SJCRH30 (cell line): ENCODE measurements around the gene HSP90B1. TPM values are rescaled to one million over a fixed set of nuclear protein-coding genes. Genes with fewer than 3 reads are reported as not detected.

Experiments
- DNase-seq, 2 experiments: peaks; one replicate each; pipeline ENCODE4 v3.0.0-alpha.2; 2015 to 2020
- H3K27ac ChIP-seq: fragments of 250-450 bp; sonication (Bioruptor Pico); 2 replicates; pipeline ENCODE4 v1.5.1; 2020; ENCODE audit warnings: mild to moderate bottlenecking, moderate library complexity
- H3K27me3 ChIP-seq: fragments of 250-450 bp; sonication (Bioruptor Pico); 2 replicates; pipeline ENCODE4 v1.5.1; 2020; ENCODE audit warnings: mild to moderate bottlenecking, moderate library complexity
- H3K36me3 ChIP-seq: fragments of 250-450 bp; sonication (Bioruptor Pico); 2 replicates; pipeline ENCODE4 v1.5.1; 2020; ENCODE audit warnings: mild to moderate bottlenecking, moderate library complexity
- H3K4me1 ChIP-seq: fragments of 250-450 bp; sonication (Bioruptor Pico); 2 replicates; pipeline ENCODE4 v1.5.1; 2020; ENCODE audit warnings: mild to moderate bottlenecking, moderate library complexity
- H3K4me3 ChIP-seq: fragments of 250-450 bp; sonication (Bioruptor Pico); 2 replicates; pipeline ENCODE4 v1.5.1; 2020; ENCODE audit warnings: mild to moderate bottlenecking, moderate library complexity
- H3K9me3 ChIP-seq: fragments of 250-450 bp; sonication (Bioruptor Pico); replicated peaks from 2 replicates; pipeline ENCODE4 v1.5.1; 2020; ENCODE audit warnings: mild to moderate bottlenecking, moderate library complexity
- total RNA-seq: library from RNA; depleted of rRNA; stranded (reverse); fragments of >200 nt; shearing (Covaris generic); gene quantifications from 2 replicates; pipeline ENCODE4 v1.2.3, GENCODE V29; 2014

HSP90B1 gene
- total RNA-seq, 1 experiment from 2014 or later = 423 TPM

DNA sequence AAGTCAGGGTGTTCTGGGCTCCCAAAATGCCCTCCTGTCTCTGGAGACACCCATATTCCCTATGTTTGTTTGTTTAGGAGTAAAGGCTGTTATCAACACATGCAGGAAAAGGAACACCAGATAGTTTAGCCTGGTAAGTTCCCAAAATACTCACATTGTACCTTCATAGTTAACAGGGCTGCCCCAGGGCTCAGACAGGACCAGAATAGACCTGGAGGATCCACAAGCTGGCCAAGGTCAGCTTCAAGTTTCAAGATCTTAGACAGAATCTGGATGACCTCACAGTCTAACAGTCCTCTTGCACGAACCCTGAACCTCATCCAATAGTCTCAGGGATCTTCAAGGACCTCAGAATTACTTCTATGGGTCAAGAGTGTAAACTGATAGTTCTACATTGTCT, 18.1 kb upstream of the HSP90B1 start:
- no peak overlapping the region for H3K27ac ChIP-seq
- no peak for DNase-seq
- H3K27me3 ChIP-seq = no peaks in the 10 kb centered on the region
- H3K9me3 ChIP-seq = no peaks in the 10 kb centered on the region
- no peaks in the 10 kb centered on the region for H3K36me3 ChIP-seq
- peaks cover 48% of the 10 kb centered on the region for H3K4me1 ChIP-seq
- H3K4me3 ChIP-seq = no peak overlapping the region

DNA sequence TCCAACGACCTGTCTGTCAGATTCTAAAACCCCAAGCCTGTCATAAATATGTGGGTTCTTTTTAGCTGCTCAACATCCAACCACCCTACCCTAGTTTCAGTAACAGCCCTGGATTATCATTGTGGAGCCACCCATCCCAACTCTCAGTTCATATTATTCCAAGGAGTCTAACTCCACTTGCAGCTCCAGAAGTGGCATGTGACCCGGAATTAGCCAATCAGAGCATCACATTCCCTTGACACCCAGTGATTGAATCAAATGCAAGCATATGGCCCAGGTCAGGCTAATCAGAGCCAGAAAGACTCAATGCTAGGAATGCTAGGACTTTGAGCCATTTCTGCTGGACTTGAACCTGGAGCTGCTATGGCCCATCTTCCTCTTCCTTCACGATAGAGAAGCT, 17.1 kb upstream of the HSP90B1 start:
- H3K27ac ChIP-seq = peak overlapping the region; percentile 52
- peak in 1 of 2 experiments; percentile 58 for DNase-seq
- H3K27me3 ChIP-seq = no peaks in the 10 kb centered on the region
- no peaks in the 10 kb centered on the region for H3K36me3 ChIP-seq
- H3K9me3 ChIP-seq = no peaks in the 10 kb centered on the region; the same call in 1 of the 2 replicates
- H3K4me3 ChIP-seq = no peak overlapping the region
- peaks cover 48% of the 10 kb centered on the region for H3K4me1 ChIP-seq

DNA sequence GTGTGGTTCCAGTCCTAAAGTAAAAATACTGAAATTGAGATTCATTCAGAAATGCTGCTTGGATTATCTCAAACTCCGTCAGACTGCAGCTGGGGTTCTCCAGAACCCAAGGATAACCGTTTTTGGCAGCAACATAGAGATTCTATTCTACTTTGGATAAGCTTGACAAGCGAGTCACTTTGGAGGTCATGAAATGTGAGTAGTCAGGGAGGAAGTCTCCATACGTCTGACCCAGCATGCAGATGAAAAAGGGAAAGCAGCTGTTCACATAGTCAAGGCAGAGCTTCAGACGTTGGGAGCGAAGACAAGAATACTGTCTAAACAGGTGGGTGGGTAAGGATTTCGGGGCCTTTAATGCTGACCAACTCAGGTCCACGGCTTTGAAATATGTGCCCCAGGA, 14.9 kb upstream of the HSP90B1 start:
- Histone ChIP-seq H3K4me1 (peaks cover 48% of the 10 kb centered on the region), H3K4me3 (no peak overlapping the region), H3K27ac (peak overlapping the region; percentile 52), H3K9me3 (no peaks in the 10 kb centered on the region; the same call in 1 of the 2 replicates), H3K36me3 (no peaks in the 10 kb centered on the region), H3K27me3 (no peaks in the 10 kb centered on the region)
- DNase-seq = peak; percentile 68 to 92

DNA sequence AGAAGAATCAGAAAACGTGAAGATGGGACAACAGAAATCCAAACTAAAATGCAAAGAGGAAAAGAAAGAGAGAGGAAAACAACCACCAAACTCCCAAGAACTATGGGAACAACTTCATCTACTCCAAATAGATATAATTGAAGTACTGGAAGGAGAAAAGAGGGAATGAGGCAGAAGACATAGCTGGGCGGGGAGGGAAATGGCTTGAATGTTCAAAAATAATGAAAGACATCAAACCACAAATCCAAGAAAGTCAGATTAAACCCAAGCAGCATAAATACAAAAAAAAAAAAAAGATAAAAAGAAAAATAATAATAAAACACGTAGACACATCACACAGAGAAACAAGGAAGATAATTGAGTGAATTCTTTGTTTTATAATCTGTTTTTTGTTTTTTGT, 12.3 kb upstream of the HSP90B1 start:
- H3K4me3 ChIP-seq = no peak overlapping the region
- no peaks in the 10 kb centered on the region for H3K36me3 ChIP-seq
- H3K27me3 ChIP-seq = no peaks in the 10 kb centered on the region
- H3K4me1 ChIP-seq = peaks cover 32% of the 10 kb centered on the region
- no peaks in the 10 kb centered on the region; the same call in 1 of the 2 replicates for H3K9me3 ChIP-seq
- no peak overlapping the region for H3K27ac ChIP-seq
- no peak for DNase-seq

DNA sequence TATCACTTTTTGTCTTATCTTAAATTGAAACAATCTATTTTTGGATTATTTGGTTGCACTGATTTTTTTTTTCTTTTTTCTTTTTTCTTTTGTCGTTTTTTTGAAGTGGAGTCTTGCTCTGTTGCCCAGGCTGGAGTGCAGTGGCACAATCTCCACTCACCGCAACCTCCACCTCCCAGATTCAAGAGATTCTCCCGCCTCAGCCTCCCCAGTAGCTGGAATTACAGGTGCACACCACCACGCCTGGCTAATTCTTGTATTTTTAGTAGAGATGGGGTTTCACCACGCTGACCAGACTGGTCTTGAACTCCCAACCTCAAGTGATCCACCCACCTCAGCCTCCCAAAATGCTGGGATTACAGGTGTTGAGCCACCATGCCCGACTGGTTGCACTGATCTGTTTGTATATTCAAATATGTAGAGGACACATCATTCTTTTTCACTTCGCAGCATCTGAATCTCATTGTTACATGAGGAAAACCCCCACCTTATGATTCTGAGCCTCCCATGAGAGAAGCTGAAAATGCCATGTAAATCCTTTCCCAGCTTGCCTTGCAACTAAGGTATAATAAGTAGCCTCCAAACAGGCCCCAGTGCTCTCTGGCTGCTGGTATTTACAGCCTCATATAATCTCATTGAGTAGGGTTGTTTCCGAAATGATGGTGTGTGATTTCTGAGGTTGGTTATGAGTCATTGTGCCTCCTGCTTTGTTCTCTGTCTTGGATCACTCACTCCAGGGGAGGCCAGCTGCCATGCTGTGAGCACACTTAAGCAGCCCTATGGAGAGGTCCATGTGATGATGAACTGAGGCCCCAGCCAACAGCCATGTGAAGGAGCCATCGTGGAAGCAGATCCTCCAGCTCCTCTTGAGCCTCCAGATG, 5.2 kb upstream of the HSP90B1 start:
- Histone ChIP-seq H3K27me3 (no peaks in the 10 kb centered on the region), H3K36me3 (no peaks in the 10 kb centered on the region), H3K4me1 (peaks cover 9% of the 10 kb centered on the region; the same call in 1 of the 2 replicates), H3K9me3 (no peaks in the 10 kb centered on the region), H3K27ac (peak overlapping the region; percentile 13), H3K4me3 (no peak overlapping the region)
- DNase-seq = peak; percentile 69 to 82

DNA sequence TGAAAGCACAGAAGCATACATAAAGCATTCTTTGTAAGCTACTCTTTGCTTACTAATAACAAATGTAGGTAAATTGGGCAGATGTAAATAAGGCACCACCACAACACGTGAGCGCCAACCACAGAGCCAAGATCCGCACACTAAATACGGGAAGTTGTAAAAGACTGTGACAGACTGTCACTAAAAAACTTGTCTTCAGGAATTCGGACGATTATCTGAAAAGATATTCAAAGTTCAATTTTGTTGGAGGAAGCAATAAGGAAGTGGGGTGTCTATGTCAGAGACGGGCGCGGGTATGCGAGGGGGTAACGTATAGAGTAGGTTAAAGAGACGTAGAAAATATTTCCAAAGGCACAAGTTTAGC, 1.5 kb upstream of the HSP90B1 start:
- Histone ChIP-seq H3K9me3 (no peaks in the 10 kb centered on the region), H3K4me1 (peaks cover 17% of the 10 kb centered on the region), H3K4me3 (peak overlapping the region; percentile 92), H3K36me3 (peaks cover 25% of the 10 kb centered on the region), H3K27ac (no peak overlapping the region), H3K27me3 (no peaks in the 10 kb centered on the region)
- DNase-seq = no peak

DNA sequence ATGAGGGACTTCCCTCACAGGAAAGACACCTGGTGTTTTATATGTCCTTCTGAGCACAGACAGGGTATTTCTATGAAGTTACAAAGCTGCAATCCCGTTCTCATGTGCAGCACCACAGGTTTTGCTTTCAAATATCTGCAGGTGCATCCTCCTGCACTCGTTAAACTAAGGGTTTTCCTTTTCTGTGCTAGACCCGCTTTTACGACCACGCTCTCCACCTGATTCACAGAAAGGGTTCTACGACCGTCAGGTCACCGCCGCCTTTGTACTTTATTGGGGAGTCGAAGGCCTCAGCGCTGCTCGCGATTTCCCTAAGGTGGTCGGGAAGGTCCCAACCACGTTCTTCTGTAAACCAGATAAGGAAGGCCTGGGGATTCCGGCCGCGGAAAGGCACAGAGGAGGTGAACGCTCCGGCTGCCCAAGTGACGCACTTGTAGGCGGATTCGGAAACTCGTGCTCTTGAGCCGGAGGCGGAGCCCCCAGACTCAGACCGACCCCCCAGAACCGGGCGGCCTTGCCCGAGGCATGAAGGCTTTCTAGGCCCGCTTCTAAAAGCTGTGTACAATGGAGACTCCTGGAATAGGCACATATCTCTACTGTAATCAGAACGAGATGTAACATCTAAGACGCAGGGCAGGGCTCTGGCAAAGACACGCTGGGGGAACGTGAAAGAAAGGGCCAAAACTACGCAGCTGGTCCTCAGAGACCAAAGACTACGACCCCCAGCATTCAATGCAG, 995 bp upstream of the HSP90B1 start:
- peak; percentile 87 to 93 for DNase-seq
- H3K27me3 ChIP-seq = no peaks in the 10 kb centered on the region
- peak overlapping the region; percentile 92 for H3K4me3 ChIP-seq
- H3K4me1 ChIP-seq = peaks cover 17% of the 10 kb centered on the region
- H3K9me3 ChIP-seq = no peaks in the 10 kb centered on the region
- peak overlapping the region; percentile 49 for H3K27ac ChIP-seq
- H3K36me3 ChIP-seq = peaks cover 31% of the 10 kb centered on the region

DNA sequence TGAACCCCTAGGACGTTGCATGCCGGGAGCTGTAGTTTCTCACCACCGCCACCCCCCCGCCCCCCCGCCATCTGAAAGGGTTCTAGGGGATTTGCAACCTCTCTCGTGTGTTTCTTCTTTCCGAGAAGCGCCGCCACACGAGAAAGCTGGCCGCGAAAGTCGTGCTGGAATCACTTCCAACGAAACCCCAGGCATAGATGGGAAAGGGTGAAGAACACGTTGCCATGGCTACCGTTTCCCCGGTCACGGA, 501 bp upstream of the HSP90B1 start:
- no peaks in the 10 kb centered on the region for H3K9me3 ChIP-seq
- peak overlapping the region; percentile 92 for H3K4me3 ChIP-seq
- H3K27ac ChIP-seq = peak overlapping the region; percentile 49
- DNase-seq = no peak
- H3K27me3 ChIP-seq = no peaks in the 10 kb centered on the region
- peaks cover 35% of the 10 kb centered on the region for H3K36me3 ChIP-seq
- peaks cover 17% of the 10 kb centered on the region for H3K4me1 ChIP-seq

DNA sequence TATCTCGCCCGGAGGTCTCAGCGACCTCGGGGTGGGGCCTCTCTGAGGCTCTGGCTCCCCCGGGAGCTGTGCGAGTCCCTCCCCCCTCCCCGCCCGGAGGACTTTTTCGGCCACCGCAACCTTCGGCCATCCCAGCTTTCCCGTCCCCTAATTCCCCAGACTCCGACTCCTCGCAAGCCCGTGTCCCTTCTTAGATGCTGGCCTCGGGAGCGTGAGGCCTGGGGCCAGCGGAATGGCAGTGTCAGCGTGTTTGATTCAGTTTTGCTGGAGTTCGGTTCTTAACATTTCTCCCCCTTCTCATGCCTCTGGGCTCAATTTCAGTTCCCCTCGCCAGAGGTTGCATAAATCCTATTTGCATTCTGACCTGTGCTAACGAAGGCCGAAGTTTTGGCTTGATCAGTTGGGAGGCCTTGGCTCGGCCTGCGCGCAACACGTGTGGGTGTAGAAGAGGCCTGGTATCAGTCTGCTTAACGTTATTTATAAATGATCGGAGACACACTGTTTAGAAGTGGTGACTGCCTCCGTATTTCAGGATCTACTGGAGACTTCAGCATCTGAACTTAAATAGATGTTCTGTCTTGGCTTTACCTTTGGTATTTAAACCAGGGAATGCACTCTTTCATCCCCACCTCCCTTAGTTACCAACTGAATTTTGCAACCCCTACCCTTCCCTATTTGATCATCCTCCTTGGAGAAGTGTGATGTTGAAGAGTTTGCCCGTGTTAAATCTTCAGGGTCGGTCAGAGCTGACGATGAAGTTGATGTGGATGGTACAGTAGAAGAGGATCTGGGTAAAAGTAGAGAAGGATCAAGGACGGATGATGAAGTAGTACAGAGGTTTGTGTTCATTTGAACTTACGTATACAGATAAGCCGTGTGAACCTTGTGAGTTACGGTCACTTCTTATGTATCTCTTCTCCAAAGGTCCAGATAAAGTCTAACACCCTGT, 851 bp downstream of the HSP90B1 start:
- Histone ChIP-seq H3K4me1 (peaks cover 9% of the 10 kb centered on the region; the same call in 1 of the 2 replicates), H3K27me3 (no peaks in the 10 kb centered on the region), H3K27ac (peak overlapping the region; percentile 86), H3K4me3 (peak overlapping the region; percentile 92), H3K36me3 (peaks cover 49% of the 10 kb centered on the region), H3K9me3 (no peaks in the 10 kb centered on the region)
- DNase-seq = peak in 1 of 2 experiments; percentile 31

DNA sequence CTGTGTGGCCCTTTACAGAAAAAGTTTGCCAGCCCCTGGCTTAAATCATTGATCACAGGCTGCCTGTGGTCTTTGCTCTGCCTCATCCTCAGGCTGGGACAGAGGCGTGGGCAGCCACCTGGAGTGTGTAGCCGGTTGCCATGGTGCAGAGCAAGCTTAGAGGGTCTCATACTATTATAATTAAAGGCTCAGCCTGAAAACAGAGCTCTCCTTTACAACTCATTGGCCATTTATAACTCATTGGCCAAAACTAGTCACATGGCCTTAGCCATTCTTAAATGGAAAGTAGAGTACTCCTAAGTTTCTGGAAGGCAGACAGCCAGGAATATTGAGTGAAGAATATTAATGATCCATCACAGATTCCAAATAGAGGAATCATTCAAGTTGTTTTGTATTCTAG, 3.0 kb downstream of the HSP90B1 start:
- peaks cover 69% of the 10 kb centered on the region for H3K36me3 ChIP-seq
- H3K4me3 ChIP-seq = no peak overlapping the region
- no peak for DNase-seq

DNA sequence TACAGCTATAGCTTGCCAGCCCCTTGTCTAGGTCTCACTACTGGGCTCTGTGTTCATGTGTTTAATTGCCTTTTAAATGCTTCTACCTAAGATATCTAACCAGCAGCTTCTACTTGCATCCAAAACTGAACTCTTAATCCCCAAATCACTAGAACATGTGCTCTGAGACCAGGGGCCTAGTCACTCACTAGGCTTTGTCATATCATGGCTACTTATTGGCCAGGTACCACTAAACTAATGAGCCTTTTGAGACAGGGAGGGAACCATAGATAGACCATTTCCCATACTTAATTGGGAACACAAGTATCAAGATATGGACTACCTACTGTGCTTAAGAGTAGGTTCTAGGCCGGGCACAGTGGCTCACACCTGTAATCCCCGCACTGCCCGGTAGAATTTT, 6.5 kb downstream of the HSP90B1 start:
- H3K9me3 ChIP-seq = no peaks in the 10 kb centered on the region
- DNase-seq = no peak
- H3K36me3 ChIP-seq = peaks cover 98% of the 10 kb centered on the region

More for the DNA sequence above, 3.0 kb downstream of the HSP90B1 start:
- H3K27me3 ChIP-seq = no peaks in the 10 kb centered on the region
- peaks cover 9% of the 10 kb centered on the region; the same call in 1 of the 2 replicates for H3K4me1 ChIP-seq
- no peak overlapping the region for H3K27ac ChIP-seq
- H3K9me3 ChIP-seq = no peaks in the 10 kb centered on the region

DNA sequence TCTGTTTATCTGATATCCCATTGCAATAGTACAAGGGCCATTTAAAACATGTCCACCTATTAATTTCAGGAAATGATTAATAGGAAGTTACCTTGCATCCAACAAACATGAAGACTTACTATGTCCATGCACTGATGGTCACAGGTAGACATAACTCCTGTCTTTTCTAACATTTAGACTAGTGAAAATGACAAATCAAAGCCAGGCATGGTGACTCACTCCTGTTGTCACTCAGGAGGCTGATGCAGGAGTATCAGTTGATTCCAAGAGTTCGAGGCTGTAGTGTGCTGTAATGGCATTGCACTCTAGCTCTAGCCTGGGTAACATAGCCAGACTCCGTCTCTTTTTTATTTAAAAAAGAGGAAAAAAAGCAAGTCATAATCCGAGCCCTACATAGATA, 14.8 kb downstream of the HSP90B1 start:
- H3K36me3 ChIP-seq = peaks cover 96% of the 10 kb centered on the region
- DNase-seq = no peak
- no peaks in the 10 kb centered on the region for H3K4me1 ChIP-seq
- H3K27ac ChIP-seq = no peak overlapping the region
- H3K4me3 ChIP-seq = no peak overlapping the region
- no peaks in the 10 kb centered on the region for H3K27me3 ChIP-seq
- no peaks in the 10 kb centered on the region for H3K9me3 ChIP-seq

More for the DNA sequence above, 6.5 kb downstream of the HSP90B1 start:
- Histone ChIP-seq H3K27me3 (no peaks in the 10 kb centered on the region), H3K27ac (no peak overlapping the region), H3K4me1 (peaks cover 9% of the 10 kb centered on the region; the same call in 1 of the 2 replicates), H3K4me3 (no peak overlapping the region)

DNA sequence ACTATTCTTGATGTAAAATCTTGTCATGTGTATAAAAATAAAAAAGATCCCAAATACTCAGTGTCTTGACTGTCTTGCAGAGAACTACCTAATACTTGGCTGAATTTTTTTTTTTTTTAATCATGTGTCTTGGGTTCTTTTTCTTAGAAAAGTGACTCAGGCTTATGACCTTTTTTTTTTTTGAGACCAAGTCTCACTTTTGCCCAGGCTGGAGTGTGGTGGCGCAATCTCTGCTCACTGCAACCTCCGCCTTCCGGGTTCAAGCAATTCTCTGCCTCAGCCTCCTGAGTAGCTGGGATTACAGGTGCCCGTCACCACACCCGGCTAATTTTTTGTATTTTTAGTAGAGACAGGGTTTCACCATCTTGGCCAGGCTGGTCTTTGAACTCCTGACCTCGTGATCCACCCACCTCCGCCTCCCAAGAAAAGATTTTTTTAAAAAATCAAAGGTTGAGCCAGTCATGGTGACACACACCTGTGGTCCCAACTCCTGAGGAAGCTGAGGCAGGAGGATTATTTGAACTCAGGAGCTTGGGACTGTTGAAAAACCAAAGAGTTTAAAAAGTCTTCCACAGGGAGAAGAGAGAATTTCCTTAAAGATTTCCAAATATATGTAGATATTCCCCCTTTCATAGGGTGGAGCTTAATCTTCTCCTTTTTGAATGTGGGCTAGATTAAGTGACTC, 17.8 kb downstream of the HSP90B1 start:
- no peak for DNase-seq
- H3K4me3 ChIP-seq = no peak overlapping the region
- no peaks in the 10 kb centered on the region for H3K4me1 ChIP-seq
- H3K27me3 ChIP-seq = no peaks in the 10 kb centered on the region
- H3K36me3 ChIP-seq = peaks cover 95% of the 10 kb centered on the region
- H3K27ac ChIP-seq = no peak overlapping the region
- H3K9me3 ChIP-seq = no peaks in the 10 kb centered on the region

DNA sequence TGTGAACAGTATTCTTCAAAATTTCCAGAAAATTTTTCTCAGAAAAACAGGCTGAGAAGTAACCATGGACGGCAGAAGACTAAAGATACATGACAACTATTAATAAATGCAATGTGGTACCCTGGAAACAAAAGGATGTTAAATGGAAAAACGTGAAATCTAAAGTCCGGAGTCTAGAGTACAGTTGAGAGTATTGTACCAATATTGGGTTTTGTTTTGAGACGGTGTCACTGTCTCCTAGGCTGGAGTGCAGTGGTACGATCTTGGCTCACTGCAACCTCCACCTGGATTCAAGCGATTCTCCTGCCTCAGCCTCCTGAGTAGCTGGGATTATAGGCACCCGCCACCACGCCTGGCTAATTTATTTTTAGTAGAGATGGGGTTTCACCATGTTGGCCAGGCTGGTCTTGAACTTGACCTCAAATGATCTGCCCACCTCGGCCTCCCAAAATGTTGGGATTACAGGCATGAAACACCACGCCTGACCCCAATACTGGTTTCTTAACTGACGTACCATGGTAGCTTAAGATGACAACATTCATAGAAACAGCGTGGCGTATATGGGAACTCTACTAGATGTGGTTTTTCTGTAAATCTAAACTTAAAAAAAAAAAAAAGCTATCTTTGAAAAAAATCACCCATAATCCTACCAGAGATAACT, 18.7 kb downstream of the HSP90B1 start:
- H3K27ac ChIP-seq = no peak overlapping the region

More for the DNA sequence above, 18.7 kb downstream of the HSP90B1 start:
- Histone ChIP-seq H3K4me3 (no peak overlapping the region), H3K27me3 (no peaks in the 10 kb centered on the region), H3K9me3 (no peaks in the 10 kb centered on the region), H3K36me3 (peaks cover 91% of the 10 kb centered on the region), H3K4me1 (no peaks in the 10 kb centered on the region)
- DNase-seq = no peak
